HG03103 (cell line): ENCODE measurements around the gene TXNDC11.

Source experiments
- ATAC-seq: cut with Tn5 transposase; IDR thresholded peaks from one replicate; pipeline ENCODE4 v1.9.1; 2021; ENCODE audit warnings: low read depth; ENCODE audit not compliant: unreplicated experiment

TXNDC11 gene

GRCh38 chr16:11677451-11677951, 65.2 kb downstream of the TXNDC11 start:
- no peak for ATAC-seq

DNA sequence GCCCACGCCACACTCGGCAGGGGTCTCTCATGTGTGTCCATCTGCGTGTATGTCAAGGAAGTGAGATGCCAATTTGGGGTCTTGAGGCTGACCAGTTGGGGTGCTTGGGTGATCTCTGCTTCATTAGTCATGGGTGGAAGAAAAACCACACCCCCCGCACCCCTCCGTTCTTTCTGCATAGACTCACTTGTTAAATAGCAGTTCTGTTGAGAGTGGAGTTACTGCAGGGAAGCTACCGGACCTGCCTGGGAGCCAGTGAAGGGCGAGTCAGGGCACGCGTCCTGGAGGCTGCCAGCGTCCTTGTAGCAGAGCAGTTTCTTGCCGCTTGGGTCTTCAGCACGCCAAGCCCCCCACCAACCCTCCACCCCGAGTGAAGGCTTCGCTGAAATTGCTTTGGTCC, 65.9 kb downstream of the TXNDC11 start:
- no peak for ATAC-seq

DNA sequence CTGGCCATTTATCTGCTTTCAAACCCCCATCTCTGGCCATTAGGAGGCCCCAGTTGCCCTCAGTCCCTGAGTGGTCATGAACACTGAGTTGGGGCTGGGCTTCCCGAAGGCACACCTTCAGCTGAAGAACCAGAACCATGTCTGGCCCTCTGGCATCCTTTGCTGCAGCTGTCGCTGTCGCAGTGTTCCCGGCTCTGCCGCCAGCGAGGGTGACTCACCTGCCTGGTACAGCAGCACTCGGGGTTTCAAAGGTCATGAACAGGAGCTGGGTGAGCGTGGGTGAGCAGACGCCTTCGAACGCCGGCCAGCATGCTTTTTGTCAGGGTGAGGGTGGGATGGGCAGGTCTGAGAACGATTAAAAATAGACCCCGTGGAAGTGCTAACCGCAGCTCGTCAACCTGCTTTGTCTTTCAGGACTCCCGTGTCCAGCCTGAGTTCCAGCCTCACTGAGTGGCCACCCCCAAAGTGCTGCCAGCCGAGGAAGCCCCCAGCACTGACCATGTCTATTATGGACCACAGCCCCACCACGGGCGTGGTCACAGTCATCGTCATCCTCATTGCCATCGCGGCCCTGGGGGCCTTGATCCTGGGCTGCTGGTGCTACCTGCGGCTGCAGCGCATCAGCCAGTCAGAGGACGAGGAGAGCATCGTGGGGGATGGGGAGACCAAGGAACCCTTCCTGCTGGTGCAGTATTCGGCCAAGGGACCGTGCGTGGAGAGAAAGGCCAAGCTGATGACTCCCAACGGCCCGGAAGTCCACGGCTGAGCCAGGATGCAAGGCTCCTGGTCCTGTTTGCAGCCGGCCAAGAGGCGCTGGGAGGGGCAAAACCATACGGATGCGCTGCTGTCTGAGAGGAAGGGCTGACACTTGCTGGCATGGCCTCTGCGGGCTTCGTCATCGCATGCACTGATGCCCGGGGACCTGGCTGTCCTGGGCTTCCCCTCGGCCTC, 66.8 kb downstream of the TXNDC11 start:
- ATAC-seq = no peak

DNA sequence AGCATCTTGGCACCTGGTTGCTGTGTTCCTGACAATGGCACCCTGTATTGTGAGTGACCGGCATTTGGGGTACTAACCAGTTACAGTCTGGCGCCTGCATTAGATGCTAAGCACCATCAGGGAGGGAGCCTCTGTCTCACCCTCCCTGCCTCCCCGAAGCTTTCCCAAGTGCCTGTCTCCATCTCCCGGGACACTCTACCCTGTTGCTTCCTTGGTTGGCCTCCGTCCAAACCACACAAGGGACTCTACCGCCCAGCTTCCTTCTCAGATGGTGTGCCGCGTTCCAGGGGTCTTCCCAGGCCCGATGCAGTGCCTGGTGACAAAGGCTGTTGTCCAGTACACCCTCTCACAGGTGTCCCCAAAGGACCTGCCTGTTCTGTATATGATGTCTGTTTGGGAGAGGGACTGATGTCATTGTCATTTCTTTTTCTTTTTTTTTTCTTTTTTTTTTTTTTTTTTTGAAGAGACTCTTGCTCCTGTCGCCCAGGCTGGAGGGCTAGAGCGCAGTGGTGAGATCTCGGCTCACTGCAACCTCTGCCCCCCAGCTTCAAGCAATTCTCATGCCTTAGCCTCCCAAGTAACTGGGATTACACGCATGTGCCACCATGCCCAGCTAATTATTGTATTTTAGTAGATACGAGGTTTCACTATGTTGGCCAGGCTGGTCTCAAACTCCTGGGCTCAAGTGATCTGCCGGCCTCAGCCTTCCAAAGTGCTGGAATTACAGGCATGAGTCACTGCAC, 67.7 kb downstream of the TXNDC11 start:
- ATAC-seq = no peak

DNA sequence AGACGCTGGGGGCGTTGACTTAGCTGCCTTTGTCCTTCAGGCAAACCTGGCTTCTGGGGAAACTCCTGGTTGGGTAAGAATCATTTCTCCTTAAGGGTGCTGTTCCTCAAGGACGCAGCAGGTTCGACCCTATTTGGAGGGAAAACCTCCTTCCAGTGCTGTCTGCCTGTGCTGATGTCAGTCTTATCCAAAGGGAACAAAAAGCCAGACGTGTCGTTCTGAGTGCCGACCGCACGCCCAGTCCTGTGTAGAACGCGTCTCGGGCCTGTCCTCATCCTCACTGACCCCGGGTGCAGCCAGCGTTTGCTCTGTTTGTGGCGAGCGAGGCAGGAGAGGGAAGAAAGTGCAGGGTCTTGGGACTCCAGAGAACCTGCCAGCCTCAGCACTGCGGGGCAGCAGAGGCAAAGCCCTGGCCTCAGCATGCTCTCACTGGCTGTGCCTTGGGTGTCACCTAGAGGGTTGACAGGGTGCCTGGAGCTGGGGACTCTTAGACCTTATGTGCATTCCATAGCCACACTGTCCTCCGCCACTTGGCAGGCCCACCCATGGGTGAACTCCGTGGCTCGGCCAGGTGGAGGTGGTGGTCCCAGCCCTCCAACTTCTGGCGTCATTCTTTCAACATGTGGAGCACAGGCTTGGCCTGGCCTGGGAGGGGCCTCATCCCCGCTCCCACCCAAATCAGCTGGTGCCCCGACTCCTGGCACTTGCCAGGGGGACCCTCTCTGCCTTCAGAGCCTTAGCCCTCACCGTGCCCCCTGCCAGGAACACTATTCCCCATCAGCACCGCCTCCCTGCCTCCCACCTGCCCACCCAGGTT, 68.4 kb downstream of the TXNDC11 start:
- no peak for ATAC-seq

- ATAC-seq = no peak
These were observed 69.3 kb downstream of the TXNDC11 start for GRCh38 chr16:11673091-11674000.

DNA sequence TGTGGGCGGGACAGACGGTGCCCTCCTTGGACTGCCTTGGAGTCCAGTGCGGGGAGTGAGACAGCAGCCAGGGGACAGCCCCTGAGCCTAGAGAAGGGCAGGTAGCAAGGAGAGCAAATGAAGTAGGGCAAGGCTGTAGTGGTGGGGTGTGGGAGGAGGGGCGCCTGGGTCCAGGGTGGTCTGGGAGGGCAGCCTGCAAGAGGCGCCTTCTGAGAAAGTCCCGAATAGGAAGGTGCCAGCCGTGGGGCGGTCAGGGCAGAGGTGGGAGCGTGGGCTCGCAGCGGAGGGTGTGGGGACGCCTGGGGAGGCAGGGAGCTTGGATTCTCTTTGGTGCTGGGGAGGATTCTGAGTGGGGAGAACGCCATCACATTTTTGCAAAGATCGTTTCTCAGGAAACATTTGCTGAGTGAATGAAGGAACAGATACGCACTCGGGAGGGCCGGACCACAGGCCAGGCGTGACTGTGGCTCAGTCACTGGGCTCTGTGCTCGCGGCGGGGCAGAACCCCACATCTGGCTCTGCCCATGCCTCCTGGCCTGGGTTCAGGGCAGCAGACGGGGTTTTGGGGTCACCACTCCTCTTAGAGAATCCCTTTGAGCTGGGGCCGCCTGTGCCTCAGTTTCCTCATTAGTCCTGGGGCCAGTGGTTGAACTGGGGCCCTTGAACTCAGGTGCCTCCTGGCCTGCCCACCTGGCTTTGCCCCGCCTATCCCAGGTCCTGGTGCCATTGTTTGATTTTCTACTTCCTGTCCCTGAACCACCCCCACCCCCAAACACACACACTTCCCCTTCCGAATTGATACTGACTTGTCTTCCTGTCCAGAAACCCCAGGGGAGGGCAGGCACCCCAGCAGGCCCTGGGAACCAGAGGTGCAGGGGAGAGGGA, 70.2 kb downstream of the TXNDC11 start:
- no peak for ATAC-seq

DNA sequence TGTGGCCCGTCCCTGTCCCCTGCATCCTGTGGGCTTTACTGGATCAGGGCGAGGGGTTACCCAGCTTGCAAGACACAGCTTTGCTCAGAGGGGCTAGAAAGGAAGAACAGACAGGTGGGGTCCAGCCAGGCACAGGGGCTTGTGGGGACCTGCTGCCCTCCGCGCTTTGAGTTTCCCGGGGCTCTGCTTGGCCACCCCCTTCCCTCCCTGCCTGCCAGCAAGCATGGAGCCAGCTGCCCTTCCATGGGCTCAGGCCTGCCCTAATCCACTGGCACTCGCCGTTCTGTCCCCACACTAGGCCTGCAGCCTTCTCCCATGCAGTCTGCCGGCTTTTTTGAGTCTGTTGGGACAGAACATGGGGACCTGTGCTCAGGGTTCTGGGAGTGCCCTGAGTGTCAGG, 71.0 kb downstream of the TXNDC11 start:
- no peak for ATAC-seq

GRCh38 chr16:11671271-11671670, 71.4 kb downstream of the TXNDC11 start:
- ATAC-seq = no peak

DNA sequence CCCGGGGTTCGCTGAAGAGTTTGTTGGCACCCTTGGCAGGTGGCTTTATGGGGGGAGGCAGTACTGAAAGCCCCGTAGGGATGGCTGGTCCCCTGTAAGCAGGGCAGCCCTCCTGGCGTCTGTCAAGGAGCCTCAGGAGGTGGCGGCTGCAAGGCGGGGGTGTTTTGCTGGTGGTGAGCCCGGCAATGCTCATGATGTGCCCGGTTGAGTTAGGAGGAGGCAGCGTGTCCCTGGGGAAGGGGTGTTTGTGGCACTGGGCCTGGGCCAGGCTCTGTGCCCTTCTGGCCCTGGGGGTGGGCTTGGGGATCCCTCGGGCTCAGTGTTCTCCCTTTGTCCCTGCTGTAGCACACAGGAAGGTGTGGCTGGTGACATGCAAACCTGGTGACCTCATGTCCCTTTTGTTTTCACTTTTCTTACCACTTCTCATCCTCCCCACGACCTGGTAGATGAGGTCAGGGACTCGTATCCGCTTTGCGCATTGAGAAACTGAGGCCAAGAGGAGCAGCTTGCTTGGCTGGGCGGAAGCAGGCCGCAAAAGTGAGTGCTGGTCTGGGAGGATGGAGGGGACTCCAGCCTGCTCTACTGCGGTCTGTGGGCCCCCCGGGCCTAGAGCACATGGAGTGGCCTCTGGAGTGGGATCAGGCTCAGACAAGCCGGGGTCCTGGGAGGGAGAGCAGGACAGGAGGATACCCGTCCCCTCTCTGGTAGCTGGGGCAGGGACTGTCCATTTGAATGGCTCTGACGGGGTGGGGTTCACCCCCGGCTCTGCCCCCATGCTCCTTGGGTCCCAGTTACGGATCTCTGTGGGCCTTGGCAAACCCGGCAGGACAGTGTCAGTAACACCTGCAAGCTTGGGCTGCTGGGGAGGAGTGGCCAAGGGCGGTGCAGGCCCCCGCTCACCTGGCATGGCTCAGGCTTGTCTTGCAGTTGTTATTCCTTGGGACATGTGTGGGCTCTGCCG, 72.2 kb downstream of the TXNDC11 start:
- ATAC-seq = no peak

DNA sequence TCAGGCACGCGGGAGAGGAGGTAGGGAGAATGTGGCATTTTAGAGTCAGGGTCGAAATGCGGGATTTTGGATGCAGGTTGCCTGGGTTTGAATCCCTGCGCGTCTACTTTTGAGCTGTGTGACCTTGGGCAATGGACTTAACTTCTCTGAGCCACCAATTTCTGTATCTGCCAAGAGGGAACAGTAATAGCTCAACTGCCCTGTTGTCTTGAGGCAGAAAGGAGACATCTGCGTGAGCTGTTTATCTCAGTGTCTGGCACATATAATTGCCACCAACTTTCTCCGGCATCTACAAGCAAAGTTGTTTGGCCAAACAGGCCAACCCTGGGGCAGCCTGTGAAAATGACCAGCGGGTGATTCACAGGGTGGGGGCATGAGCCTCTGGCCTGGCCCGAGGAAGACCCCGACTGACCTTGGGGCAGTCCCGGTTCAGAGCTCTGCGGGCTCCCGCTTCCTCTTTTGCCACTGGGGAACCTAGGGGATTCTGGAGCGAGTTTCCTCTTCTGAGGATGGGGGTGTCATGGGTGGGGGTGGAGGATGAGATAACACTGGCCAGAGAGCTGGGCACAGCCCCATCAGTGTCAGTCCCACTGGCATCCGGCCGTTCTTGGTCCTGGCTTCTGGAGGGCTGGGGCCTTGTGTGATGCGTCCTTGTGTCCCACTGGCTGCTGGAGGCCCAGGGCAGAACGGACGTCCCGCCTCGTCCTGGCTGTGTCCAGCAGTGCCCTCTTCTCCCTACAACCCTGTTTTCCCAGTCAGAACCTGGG, 73.1 kb downstream of the TXNDC11 start:
- no peak for ATAC-seq

- ATAC-seq = no peak
These were observed 73.9 kb downstream of the TXNDC11 start for GRCh38 chr16:11668623-11669379.

GRCh38 chr16:11667824-11668622, 74.6 kb downstream of the TXNDC11 start, which contains the start of gene SNN:
TSS of gene SNN (plus strand) at chr16:11668455. CDS start at chr16:11676060, 7,605 bp downstream.
- peak; percentile 59 for ATAC-seq

DNA sequence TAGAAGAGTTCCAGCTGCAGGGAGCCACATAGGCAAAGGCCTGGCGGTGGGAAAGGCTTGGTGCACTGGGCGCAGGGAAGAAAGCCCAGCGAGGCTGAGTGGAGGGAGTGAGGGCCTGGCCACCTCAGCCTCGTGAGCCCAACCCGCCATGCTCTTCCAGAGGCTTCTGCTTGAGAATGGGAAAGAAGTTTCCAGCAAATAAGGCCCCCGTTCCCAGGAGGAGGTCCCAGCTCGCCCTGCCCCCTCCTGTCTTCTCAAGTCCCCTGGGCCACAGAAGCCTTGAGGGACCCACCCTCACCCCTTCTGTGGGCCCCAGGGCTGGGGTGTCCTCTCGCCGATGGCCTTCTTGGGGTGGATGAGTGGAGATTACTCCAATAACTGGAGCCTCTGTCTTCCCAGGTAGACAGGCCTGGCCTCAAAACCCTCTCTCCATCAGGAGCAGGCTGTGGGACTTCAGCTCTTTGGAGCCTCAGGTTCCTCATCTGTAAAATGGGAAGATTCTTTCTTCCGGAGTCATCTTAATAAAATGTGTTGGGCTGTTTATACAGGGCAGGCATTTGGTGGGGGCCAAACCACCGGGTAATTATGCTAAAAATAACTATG, 75.3 kb downstream of the TXNDC11 start:
- ATAC-seq = no peak
